Measurements from ENCODE around the gene RABGAP1L.
"Not testable (repeated sequence)": the region's sequence is repeated elsewhere in the genome, so short reads cannot be mapped to it uniquely, and the experiment has no call there.

RABGAP1L gene

GRCh38 chr1:174159252-174160108 lies at the start of gene RABGAP1L:
RABGAP1L (plus strand) TSS chr1:174159520.
- peak; percentile 97 for DNase-seq (ENCODE audit: low spot score)

GRCh38 chr1:174110053-174110452 lies 49.3 kb upstream of the RABGAP1L start:
- DNase-seq (ENCODE audit: low spot score), result no peak

GRCh38 chr1:174112489-174113162 lies 46.7 kb upstream of the RABGAP1L start:
- DNase-seq (ENCODE audit: low spot score), result no peak

- DNase-seq (ENCODE audit: low spot score), result no peak
Observed at GRCh38 chr1:174114106-174114505, 45.2 kb upstream of the RABGAP1L start.

GRCh38 chr1:174114788-174115448 lies 44.4 kb upstream of the RABGAP1L start:
- peak; percentile 9 for DNase-seq (ENCODE audit: low spot score)

- no peak for DNase-seq (ENCODE audit: low spot score)
Observed at GRCh38 chr1:174116042-174116441, 43.3 kb upstream of the RABGAP1L start.

GRCh38 chr1:174118751-174119150 lies 40.6 kb upstream of the RABGAP1L start:
- no peak for DNase-seq (ENCODE audit: low spot score)

- DNase-seq (ENCODE audit: low spot score), result not testable (repeated sequence)
Observed at GRCh38 chr1:174122318-174122717, 37.0 kb upstream of the RABGAP1L start.

- DNase-seq (ENCODE audit: low spot score), result no peak
Observed at GRCh38 chr1:174123843-174124242, 35.5 kb upstream of the RABGAP1L start.

GRCh38 chr1:174127176-174127575 lies 32.1 kb upstream of the RABGAP1L start:
- DNase-seq (ENCODE audit: low spot score), result not testable (repeated sequence)

GRCh38 chr1:174131032-174131638 lies 28.2 kb upstream of the RABGAP1L start:
- no peak for DNase-seq (ENCODE audit: low spot score)

- no peak for DNase-seq (ENCODE audit: low spot score)
Observed at GRCh38 chr1:174134003-174134659, 25.2 kb upstream of the RABGAP1L start.

- no peak for DNase-seq (ENCODE audit: low spot score)
Observed at GRCh38 chr1:174135211-174135610, 24.1 kb upstream of the RABGAP1L start.

- no peak for DNase-seq (ENCODE audit: low spot score)
Observed at GRCh38 chr1:174136714-174137113, 22.6 kb upstream of the RABGAP1L start.

- no peak for DNase-seq (ENCODE audit: low spot score)
Observed at GRCh38 chr1:174142836-174143235, 16.5 kb upstream of the RABGAP1L start.

GRCh38 chr1:174143727-174144396 lies 15.5 kb upstream of the RABGAP1L start:
- DNase-seq (ENCODE audit: low spot score), result not testable (repeated sequence)

GRCh38 chr1:174144397-174144783 lies 14.9 kb upstream of the RABGAP1L start:
- not testable (repeated sequence) for DNase-seq (ENCODE audit: low spot score)

GRCh38 chr1:174149216-174149615 lies 10.1 kb upstream of the RABGAP1L start:
- no peak for DNase-seq (ENCODE audit: low spot score)

GRCh38 chr1:174150499-174150898 lies 8.8 kb upstream of the RABGAP1L start:
- DNase-seq (ENCODE audit: low spot score), result no peak

GRCh38 chr1:174152427-174152826 lies 6.9 kb upstream of the RABGAP1L start:
- DNase-seq (ENCODE audit: low spot score), result no peak

Data from Ammon's horn (tissue), 1 donor.